DND-41 (cell line): Measurements from ENCODE around the gene KLHL18.

Experiments
- ATAC-seq: fragments of 200-7000 bp; cut with Tn5 transposase; 3 replicates; pipeline ENCODE4 v1.9.1; 2021; ENCODE audit warnings: low read depth; ENCODE audit not compliant: insufficient read depth
- DNase-seq: peaks from one replicate; pipeline ENCODE4 v3.0.0-alpha.2; 2020
- H2AFZ ChIP-seq: 2 replicates; pipeline ENCODE4 v1.6.0; 2012; ENCODE audit warnings: low read depth, low read length
- H3K27ac ChIP-seq: 2 replicates; pipeline ENCODE4 v1.5.1; 2012; ENCODE audit warnings: low read length, inconsistent platforms
- H3K27me3 ChIP-seq: fragments of 200-600 bp; sonication (generic); 2 replicates; pipeline ENCODE4 v1.6.0; 2012; ENCODE audit warnings: low read length, mild to moderate bottlenecking, inconsistent platforms; ENCODE audit not compliant: insufficient read depth, poor library complexity
- H3K36me3 ChIP-seq: 2 replicates; pipeline ENCODE4 v1.5.1; 2012; ENCODE audit warnings: low read length, inconsistent platforms; ENCODE audit not compliant: insufficient read depth
- H3K4me1 ChIP-seq: 2 replicates; pipeline ENCODE4 v1.5.1; 2012; ENCODE audit warnings: mild to moderate bottlenecking, low read length; ENCODE audit not compliant: insufficient read depth
- H3K4me2 ChIP-seq: 2 replicates; pipeline ENCODE4 v1.6.0; 2012; ENCODE audit warnings: mild to moderate bottlenecking, moderate library complexity, low read length, inconsistent platforms; ENCODE audit not compliant: insufficient read depth
- H3K4me3 ChIP-seq, 2 experiments: fragments of 200-600 bp in 1 of 2; shearing (Covaris generic) in 1 of 2; 2 replicates each; pipeline ENCODE4 v1.5.1; 2012 to 2016; ENCODE audit warnings: inconsistent platforms in 2 of 2, low read length in 2 of 2, mild to moderate bottlenecking in 2 of 2, low read depth in 1 of 2, moderate library complexity in 1 of 2
- H3K79me2 ChIP-seq: 2 replicates; pipeline ENCODE4 v1.6.0; 2012; ENCODE audit warnings: low read length, inconsistent platforms; ENCODE audit not compliant: insufficient read depth
- H3K9ac ChIP-seq: 2 replicates; pipeline ENCODE4 v1.6.0; 2012; ENCODE audit warnings: low read depth, mild to moderate bottlenecking, inconsistent platforms, low read length, moderate library complexity
- H3K9me3 ChIP-seq: 2 replicates; pipeline ENCODE4 v1.5.1; 2012; ENCODE audit warnings: low read length, moderate library complexity, mild to moderate bottlenecking, inconsistent platforms; ENCODE audit not compliant: insufficient read depth, severe bottlenecking
- H4K20me1 ChIP-seq: 2 replicates; pipeline ENCODE4 v1.6.0; 2012; ENCODE audit warnings: low read length; ENCODE audit not compliant: insufficient read depth
- CTCF ChIP-seq: IDR thresholded peaks from 2 replicates; pipeline ENCODE4 v1.5.1; 2012; ENCODE audit warnings: borderline replicate concordance, low read length, moderate library complexity, mild to moderate bottlenecking; ENCODE audit not compliant: poor library complexity, severe bottlenecking; ENCODE audit errors: extremely low read depth
- EZH2 ChIP-seq: IDR thresholded peaks from 3 replicates; pipeline ENCODE4 v1.6.1; 2012; ENCODE audit warnings: borderline replicate concordance, low read depth, mild to moderate bottlenecking, moderate library complexity, low read length, inconsistent platforms; ENCODE audit not compliant: severe bottlenecking

KLHL18 gene

GRCh38 chr3:47362701-47363100, 80.0 kb downstream of the KLHL18 start:
- no peaks in the 10 kb centered on the region for H4K20me1 ChIP-seq
- H3K4me1 ChIP-seq, result no peaks in the 10 kb centered on the region
- H3K9ac ChIP-seq, result no peak overlapping the region
- H3K4me3 ChIP-seq, result no peak overlapping the region
- DNase-seq, result no peak
- H3K79me2 ChIP-seq, result no peaks in the 10 kb centered on the region
- TF ChIP-seq CTCF (no peak), EZH2 (no peak)
- no peak overlapping the region for H3K27ac ChIP-seq
- ATAC-seq, result no peak
- H3K4me2 ChIP-seq, result no peak overlapping the region
- no peaks in the 10 kb centered on the region for H3K27me3 ChIP-seq
- no peaks in the 10 kb centered on the region for H3K36me3 ChIP-seq
- peaks cover 14% of the 10 kb centered on the region for H3K9me3 ChIP-seq
- H2AFZ ChIP-seq, result peak overlapping the region; percentile 44; the same call in 1 of the 2 replicates

GRCh38 chr3:47365213-47366153, 82.7 kb downstream of the KLHL18 start:
- no peak overlapping the region for H3K4me3 ChIP-seq
- H3K79me2 ChIP-seq, result no peaks in the 10 kb centered on the region
- no peak overlapping the region for H3K9ac ChIP-seq
- no peaks in the 10 kb centered on the region for H3K4me1 ChIP-seq
- no peak overlapping the region for H3K4me2 ChIP-seq
- no peak for TF ChIP-seq CTCF
- no peak for TF ChIP-seq EZH2
- no peaks in the 10 kb centered on the region for H4K20me1 ChIP-seq
- H2AFZ ChIP-seq, result no peak overlapping the region
- H3K9me3 ChIP-seq, result no peaks in the 10 kb centered on the region
- no peaks in the 10 kb centered on the region for H3K36me3 ChIP-seq
- H3K27ac ChIP-seq, result no peak overlapping the region
- H3K27me3 ChIP-seq, result no peaks in the 10 kb centered on the region
- DNase-seq, result no peak
- ATAC-seq, result no peak

- Histone ChIP-seq H3K27me3 (no peaks in the 10 kb centered on the region), H3K4me3 (no peak overlapping the region), H3K9me3 (no peaks in the 10 kb centered on the region), H3K4me1 (no peaks in the 10 kb centered on the region), H3K36me3 (no peaks in the 10 kb centered on the region), H3K79me2 (no peaks in the 10 kb centered on the region), H3K9ac (no peak overlapping the region), H3K27ac (no peak overlapping the region), H4K20me1 (no peaks in the 10 kb centered on the region), H3K4me2 (no peak overlapping the region), H2AFZ (no peak overlapping the region)
- TF ChIP-seq CTCF (no peak), EZH2 (no peak)
- ATAC-seq (no peak), DNase-seq (no peak)
These were observed 84.1 kb downstream of the KLHL18 start for GRCh38 chr3:47366833-47367232.
